Hippocampal formation (tissue), 2 donors: Measurements from ENCODE around the gene MMP1.
"Not testable (repeated sequence)": the region's sequence is repeated elsewhere in the genome, so short reads cannot be mapped to it uniquely, and the experiment has no call there.

Experiments used
- DNase-seq, 2 donors: peaks; one replicate each; lab custom pipeline; 2025; lab: John Stamatoyannopoulos, UW

The MMP1 gene

DNA sequence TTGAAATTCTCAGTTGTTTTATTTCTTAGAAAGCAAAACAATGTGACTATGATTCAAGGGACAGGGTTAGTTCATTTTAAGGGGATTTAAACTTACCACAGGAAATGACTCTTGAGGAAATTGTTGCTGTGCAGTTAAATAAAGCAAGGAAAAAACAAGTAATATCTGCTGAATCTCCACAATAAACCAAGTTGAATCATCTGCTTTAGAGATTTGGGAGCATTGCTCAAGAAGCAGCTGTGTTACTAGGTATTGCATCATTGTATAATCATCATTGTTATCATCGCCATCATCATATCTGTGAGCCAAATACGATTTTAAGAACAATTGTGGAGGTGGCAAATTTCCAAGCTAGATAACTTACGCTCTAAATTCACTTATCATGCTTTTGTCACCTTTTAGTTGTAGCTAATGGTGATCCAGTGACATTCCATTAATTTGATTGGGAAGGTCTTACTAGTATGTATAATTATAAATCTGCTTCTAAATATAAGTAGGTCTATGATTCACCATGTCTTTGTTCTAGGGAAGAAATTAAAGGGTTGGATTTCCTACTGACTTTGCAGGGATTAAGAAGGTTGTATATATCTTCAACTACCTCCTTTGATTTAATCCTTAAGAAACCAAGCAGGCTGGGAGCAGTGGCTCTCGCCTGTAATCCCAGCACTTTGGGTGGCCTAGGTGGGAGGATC, 37.5 kb downstream of the MMP1 start:
- DNase-seq, result no peak

DNA sequence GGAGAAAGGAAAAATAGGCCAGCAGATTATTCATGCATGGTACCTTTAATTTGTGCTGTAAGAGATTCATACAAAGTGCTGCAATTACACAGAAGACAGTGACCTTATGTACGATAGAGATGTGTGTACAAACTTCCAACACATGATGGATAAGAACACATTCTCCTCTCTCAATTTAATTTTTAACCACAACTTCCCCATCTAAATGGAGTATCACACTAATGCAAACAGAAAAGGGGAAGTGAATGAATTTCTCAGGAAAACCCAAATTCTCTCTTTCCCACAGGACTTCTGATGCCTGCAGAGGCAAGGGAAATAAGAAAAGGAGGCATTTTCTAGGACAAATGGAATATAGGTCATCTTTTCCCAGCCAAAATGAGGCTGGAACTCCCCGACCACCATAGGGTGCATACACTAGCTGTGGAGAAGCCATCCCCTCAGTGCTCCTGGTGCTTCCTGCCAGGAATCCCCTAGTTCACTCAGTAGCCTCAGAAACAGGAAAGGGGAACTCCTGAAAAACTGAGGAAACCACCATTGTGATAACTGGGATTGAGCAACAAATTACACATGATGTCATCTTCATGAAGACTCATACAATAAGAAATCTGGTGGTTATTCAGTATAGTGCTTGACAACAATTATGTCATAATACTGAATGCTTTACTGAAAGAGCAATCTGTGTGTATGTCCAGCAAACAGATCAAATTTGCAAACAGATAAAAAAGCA, 40.0 kb downstream of the MMP1 start:
- DNase-seq, result no peak

DNA sequence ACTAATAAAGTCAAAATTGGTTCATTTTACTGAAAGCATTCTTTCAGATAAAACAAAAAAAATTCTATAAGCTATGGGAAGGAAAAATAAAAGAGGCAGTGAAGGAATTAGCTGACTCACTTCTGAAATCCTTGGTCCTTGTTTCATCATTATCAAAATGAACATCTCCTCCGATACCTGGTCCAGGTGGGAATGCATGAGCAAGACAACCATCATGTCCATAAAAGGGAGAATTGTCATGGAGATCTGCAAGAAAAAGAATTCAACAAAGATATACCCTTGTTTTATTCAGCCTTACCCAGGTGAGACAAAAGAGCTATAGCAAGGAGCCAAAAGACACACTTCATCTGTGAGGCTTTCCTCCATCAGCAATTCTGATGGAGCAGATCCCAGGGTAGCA, 44.7 kb downstream of the MMP1 start:
- DNase-seq, result no peak

GRCh38 chr11:102751673-102752072, 46.3 kb downstream of the MMP1 start:
- no peak for DNase-seq

- no peak for DNase-seq
These were observed 48.7 kb downstream of the MMP1 start for GRCh38 chr11:102749101-102749722.

DNA sequence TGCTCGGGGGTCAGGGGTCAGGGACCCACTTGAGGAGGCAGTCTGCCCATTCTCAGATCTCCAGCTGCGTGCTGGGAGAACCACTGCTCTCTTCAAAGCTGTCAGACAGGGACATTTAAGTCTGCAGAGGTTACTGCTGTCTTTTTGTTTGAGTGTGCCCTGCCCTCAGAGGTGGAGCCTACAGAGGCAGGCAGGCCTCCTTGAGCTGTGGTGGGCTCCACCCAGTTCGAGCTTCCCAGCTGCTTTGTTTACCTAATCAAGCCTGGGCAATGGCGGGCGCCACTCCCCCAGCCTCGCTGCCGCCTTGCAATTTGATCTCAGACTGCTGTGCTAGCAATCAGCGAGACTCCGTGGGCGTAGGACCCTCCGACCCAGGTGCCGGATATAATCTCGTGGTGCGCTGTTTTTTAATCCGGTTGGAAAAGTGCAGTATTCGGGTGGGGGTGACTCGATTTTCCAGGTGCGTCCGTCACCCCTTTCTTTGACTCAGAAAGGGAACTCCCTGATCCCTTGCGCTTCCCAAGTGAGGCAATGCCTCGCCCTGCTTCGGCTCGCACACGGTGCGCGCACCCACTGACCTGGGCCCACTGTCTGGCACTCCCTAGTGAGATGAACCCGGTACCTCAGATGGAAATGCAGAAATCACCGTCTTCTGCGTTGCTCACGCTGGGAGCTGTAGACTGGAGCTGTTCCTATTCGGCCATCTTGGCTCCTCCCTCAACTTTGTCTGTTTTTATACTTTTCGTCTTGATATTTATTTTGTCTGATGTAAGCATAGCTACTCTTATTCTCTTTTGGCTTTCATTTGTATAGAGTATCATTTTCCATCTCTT, 51.0 kb downstream of the MMP1 start:
- DNase-seq, result not testable (repeated sequence)
